Muscle of back (tissue), 11 donors: ENCODE measurements around the gene ABCA1. TPM values are rescaled to one million over a fixed set of nuclear protein-coding genes. Genes with fewer than 3 reads are reported as not detected.

ENCODE experiments used
- DNase-seq, 3 donors: peaks; one replicate each; pipeline versions ENCODE4 v3.0.0 to v3.0.0-alpha.2; 2013
- polyA plus RNA-seq, 10 donors: library from polyadenylated mRNA; unstranded; fragments of 120-200 nt; gene quantifications; one replicate each; pipeline ENCODE4 v1.2.1, GENCODE V29; 2013; ENCODE audit not compliant: insufficient read length in 10 of 10

ABCA1 gene
- polyA plus RNA-seq, 10 donors, result 4.4 to 7.2 (median 6.0) TPM

DNA sequence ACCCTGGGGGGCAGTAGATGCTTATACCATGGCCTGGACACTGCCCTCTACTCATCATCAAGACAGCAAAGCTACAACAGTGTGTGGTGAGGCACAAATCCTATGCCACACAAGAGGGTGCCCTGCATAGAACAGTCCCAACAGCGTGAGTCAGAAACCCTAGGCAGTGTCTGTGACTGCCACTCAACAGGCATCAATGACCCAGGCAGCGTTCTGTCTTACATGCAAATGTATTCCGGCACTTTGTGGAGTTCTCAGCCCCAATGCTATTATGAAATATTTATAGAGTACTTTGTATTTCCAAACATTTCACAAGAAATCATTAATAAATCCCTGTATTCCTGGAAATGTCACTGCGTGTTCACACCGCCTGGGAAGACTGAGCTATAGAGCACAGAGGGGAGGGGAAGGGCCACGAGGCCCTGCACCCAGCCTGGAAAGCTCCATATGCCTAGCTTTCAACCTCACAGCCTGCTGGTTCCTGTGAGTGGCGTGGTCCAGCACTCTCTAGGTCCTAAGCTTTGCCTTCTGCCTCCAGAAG lies 86.3 kb downstream of the ABCA1 start:
- no peak for DNase-seq

- no peak for DNase-seq
These were observed 89.0 kb downstream of the ABCA1 start for GRCh38 chr9:104838958-104839357.

DNA sequence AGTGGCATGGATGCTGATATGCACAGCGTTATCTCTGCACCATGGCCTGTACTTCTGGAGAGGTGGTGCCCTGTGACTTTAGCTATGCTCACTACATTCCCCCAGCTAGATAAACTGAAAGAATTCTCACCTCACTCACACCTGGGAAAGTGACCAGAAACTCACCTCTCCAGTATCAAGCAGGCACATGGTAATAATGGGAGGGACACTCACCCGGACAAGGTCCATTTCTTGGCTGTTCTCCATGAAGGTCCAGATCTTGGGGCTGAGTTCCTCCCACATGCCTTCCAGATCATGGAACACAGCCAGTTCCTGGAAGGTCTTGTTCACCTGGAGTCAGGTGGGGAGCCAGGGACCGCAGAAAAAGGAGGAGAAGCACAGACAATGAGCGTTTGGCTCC lies 91.2 kb downstream of the ABCA1 start:
- no peak for DNase-seq

GRCh38 chr9:104836235-104836634 lies 91.7 kb downstream of the ABCA1 start:
- peak in 1 of 3 donors; percentile 51 for DNase-seq

GRCh38 chr9:104835161-104835560 lies 92.8 kb downstream of the ABCA1 start:
- no peak for DNase-seq

GRCh38 chr9:104833696-104834095 lies 94.3 kb downstream of the ABCA1 start:
- peak in 1 of 3 donors; percentile 51 for DNase-seq

- DNase-seq, result peak in 1 of 3 donors; percentile 35
These were observed 96.3 kb downstream of the ABCA1 start for GRCh38 chr9:104831681-104832080.

- DNase-seq, result no peak
These were observed 101.0 kb downstream of the ABCA1 start for GRCh38 chr9:104826911-104827310.

DNA sequence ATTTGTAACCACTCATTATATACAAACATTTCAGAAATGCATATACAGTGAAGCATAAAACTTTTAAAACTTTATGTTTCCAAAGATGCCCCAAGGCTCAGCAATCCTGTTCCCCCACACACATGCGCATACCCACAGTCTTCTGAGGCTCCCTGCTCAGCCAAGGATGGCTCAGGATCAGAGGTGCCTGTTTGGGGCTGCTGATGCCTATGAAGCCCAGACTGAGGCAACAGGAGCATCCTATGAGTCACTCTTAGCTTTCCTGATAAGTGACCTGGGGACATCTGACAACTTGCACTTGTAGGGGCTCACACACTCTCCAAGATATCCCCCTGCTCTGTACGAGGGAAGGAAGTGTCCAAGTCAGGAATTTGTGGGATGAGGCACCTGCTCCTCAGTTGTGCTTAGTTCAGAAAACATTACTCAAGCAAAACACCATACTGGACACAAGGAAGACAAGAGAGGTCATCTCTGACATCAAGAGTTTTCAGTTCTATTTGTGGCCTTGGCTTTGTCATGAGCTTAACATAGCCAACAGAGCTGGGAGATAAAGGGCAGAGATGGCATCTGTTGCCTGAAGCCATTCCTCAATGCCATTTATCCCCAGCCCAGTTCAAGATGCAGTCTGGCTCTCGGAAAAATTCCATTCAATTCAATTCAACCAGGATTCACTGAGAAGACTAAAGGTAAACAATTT lies 101.7 kb downstream of the ABCA1 start:
- DNase-seq, result no peak

DNA sequence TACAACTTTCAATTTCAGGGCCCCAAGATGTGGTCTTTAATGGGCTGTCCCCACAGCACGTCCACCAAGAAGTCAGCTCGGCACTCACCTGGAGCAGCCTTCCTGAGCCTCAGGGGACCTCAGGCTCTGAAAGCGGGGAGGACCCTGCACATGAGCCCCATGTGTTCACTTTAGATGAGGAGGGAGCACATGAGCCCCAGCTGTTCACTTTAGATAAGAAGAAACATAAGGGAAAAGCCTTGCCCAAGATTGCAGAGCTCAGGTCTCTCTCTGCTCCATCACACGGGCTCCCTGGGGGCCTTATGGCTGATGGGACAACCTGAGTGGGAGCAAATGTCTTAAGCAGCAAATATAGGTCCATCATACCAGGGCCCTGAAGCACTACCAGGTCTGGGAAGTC lies 107.6 kb downstream of the ABCA1 start:
- DNase-seq, result no peak

- DNase-seq, result no peak
These were observed 108.9 kb downstream of the ABCA1 start for GRCh38 chr9:104819033-104819432.

GRCh38 chr9:104817437-104817836 lies 110.5 kb downstream of the ABCA1 start:
- DNase-seq, result no peak

- DNase-seq, result no peak
These were observed 111.9 kb downstream of the ABCA1 start for GRCh38 chr9:104815851-104816565.

DNA sequence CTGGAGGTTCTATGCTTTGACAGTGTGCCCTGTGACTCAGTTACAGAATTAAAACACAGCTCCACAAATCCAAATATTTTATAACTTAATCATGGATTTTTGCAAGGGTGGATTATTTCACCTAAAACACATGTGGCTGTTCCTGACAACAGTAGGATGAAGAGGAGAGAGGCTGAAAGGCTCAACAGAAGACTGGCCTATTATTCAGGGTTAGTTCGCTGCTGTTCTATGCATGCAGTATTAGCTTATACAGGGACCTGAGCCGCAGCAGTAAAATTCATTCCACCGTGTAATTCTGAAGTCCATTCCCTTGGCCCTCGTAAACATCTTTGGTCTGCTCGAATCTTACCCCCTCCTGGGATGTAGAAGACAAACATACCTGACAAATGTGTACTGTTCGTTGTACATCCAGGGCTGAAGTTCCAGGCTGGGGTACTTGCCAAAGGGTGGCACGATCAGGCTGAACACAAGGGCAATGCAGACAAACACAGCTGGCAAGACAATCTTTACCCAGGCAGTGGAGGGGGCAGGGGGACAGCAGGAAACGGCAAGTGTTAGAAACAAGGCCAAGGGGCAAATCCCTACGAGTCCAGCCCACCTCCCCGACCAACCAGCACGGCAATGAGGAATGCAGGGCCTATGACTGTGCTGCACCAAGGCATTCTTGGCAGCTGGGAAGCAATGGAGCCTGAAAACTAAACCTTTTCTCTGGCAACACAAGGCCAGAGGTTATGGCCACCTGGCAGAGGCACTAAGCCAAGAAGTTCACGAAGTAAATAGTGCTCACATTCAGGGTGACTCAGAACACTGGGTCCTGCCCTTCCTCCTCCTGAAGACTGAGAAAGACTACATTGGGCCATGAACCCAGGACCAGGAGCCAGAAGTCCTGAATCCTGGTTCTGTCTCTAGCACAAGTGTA lies 117.3 kb downstream of the ABCA1 start:
- DNase-seq, result no peak

GRCh38 chr9:104808035-104808614 lies 119.8 kb downstream of the ABCA1 start:
- DNase-seq, result peak; percentile 37 to 80 (median 77)

DNA sequence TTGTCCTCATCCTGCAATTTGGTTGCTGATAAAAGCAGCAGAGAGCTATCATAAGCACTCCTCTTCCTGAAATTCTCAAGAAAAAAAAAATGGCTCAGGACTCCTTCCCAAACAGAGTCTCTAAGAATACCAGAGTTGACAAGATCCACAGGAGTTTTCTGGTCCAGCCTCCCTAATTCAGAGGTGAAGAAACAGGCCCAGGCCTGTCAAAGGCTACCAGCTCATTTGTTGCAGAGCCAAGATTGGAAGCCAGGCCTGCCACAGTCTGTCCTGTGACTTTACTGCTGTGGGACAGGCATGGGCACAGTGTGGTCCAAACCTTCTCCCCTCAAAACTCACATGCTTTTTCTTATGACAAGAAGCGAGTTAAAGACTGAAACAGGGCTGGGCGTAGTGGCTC lies 122.5 kb downstream of the ABCA1 start:
- DNase-seq, result no peak

DNA sequence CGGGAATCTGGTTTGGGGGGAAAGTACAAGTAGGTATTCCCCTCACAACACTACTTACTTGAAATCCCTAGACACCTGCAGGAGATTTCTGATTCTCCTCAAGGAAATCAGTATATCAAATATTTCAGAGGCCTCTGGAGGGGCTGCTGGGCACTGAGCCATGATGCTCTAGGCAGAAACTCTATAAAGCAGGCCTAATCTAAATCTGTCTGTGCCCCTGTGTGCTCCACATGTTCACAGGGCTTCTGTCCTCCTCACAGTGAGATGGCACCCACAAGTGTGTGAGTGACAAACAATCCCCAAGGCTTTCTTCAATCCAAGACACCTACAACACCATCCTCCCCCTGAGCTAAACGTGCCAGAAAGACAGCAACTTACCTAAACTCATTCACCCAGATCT lies 125.0 kb downstream of the ABCA1 start:
- DNase-seq, result no peak

GRCh38 chr9:104802110-104802509 lies 125.8 kb downstream of the ABCA1 start:
- DNase-seq, result no peak

DNA sequence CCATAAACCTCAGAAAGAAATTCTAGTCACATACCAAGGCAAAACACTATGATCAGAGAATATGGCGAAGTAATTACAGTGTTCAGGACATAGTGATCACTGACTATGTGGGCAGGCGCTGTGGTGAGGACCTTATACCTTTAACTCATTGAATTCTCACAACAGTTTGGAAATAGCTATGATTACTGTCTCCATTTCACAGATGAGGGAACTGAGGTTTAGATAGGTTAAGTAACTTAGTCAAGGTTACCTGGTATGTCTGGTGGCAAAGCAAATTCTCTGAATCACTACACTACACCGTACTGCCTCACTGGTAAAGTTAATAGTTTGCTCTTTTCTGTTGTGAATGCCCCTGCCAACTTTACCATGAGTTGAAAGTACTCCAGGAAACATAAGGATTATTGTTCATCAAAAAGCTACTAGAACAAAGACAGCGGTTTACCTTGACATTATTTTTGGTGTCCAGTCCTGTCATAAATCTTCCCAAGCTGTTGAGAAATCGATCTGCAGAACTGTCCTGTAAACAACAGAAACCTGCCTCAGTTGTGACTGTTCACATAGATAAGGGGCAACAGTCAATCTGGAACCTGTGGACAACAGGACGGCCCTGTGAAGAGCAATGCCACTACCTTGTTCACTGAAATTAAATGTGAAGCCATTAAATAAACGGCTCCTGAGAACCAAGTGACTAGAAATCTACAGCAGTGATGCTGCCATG lies 127.7 kb downstream of the ABCA1 start:
- no peak for DNase-seq

DNA sequence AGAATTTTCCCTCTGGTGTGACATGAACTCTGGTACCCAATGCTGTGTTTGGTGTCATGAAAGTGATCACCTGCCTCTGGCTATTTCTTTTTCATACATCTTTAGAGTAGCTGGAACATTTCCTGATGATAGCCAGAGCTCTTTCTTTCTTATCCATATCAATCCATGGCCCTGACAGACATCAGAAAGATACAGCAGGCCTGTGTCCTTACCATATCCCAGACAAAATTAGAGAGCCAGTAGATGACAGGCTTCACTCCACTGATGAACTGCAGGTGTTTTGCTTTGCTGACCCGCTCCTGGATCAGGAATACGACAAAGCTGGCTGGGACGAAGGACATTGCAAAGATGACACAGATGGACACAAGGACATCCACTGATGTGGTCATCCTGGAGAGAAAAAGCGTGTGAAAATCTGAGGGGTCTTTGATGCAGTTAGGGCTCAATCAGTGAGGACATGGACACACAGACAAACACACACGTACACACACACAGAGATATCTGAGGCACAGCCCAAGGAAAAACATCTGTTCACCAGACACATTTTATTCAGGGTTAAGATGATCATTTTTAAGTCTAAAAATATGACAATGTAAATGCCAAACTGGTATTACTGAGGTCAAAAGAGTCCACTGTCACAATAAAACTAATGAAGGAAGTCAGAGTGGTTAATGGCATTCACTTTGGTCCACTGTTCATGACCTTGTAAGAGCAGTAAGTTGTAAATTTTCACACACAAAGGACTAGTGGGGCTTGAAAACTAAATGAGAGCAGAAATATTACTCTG lies 129.6 kb downstream of the ABCA1 start:
- no peak for DNase-seq
